ENCODE measurements around the gene PPIG. TPM values are rescaled to one million over a fixed set of nuclear protein-coding genes. Genes with fewer than 3 reads are reported as not detected.
"Not testable (repeated sequence)": the region's sequence is repeated elsewhere in the genome, so short reads cannot be mapped to it uniquely, and the experiment has no call there.

The PPIG gene
- total RNA-seq, 4 donors from 2014 or later = 26.1 to 53.8 (median 37.1) TPM

DNA sequence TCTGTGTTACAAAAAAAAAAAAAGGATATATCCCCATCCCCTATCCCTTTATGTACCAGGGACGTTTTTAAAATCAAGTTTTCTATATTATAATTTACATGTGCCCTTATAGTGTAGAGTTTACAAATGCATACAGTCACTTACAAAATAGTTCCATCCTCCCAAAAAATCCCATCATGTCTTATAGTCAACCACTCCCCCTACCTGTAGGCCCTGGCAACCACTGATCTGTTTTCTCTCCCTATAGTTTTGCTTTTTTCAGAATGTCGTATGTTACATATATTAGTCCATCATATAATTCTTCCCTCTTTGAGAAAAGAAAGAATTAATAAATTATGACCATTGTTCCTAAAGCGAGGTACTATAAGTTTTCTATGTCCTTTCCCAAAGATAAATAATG is 92.2 kb downstream of the PPIG start:
- no peaks in the 10 kb centered on the region for H3K4me1 ChIP-seq
- H3K9me3 ChIP-seq = no peaks in the 10 kb centered on the region
- DNase-seq (ENCODE audit: low spot score in 2 of 2) = no peak
- TF ChIP-seq, protein P1, sequence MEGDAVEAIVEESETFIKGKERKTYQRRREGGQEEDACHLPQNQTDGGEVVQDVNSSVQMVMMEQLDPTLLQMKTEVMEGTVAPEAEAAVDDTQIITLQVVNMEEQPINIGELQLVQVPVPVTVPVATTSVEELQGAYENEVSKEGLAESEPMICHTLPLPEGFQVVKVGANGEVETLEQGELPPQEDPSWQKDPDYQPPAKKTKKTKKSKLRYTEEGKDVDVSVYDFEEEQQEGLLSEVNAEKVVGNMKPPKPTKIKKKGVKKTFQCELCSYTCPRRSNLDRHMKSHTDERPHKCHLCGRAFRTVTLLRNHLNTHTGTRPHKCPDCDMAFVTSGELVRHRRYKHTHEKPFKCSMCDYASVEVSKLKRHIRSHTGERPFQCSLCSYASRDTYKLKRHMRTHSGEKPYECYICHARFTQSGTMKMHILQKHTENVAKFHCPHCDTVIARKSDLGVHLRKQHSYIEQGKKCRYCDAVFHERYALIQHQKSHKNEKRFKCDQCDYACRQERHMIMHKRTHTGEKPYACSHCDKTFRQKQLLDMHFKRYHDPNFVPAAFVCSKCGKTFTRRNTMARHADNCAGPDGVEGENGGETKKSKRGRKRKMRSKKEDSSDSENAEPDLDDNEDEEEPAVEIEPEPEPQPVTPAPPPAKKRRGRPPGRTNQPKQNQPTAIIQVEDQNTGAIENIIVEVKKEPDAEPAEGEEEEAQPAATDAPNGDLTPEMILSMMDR (IDR thresholded peaks at IDR 0.05) = no peak
- TF ChIP-seq EP300 (IDR thresholded peaks at IDR 0.05) (no peak), POLR2A (IDR thresholded peaks at IDR 0.05) (no peak)
- H3K36me3 ChIP-seq = no peaks in the 10 kb centered on the region
- no peak overlapping the region for H3K4me3 ChIP-seq
- WGBS, 2 donors = 57 to 63% methylated on average over 3 of the region's 3 CpGs
- no peaks in the 10 kb centered on the region for H3K27me3 ChIP-seq
- H3K27ac ChIP-seq = no peak overlapping the region

DNA sequence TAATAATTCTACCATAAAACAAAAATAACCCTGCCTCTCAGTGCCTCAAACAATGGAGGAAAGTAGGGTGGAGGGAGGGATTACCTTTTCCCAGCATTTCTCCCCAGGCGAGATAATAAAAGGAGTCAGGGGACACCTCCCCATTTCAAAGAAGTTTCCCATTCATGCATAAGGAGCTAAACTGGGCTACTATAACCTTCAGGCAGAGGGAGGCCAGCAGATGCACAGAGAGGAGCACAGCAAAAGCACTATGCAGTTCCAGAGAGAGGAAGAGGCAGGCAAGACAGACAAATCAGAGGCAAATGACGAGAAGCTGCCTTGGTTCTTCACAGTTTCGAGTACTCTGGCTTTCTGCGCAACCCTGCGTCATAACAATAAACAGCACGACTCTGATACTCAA is 92.7 kb downstream of the PPIG start:
- 81 to 82% methylated on average over 6 of the region's 6 CpGs for WGBS, 2 donors
- Histone ChIP-seq H3K36me3 (no peaks in the 10 kb centered on the region), H3K4me3 (no peak overlapping the region), H3K27me3 (no peaks in the 10 kb centered on the region), H3K27ac (no peak overlapping the region), H3K9me3 (no peaks in the 10 kb centered on the region), H3K4me1 (no peaks in the 10 kb centered on the region)
- DNase-seq (ENCODE audit: low spot score in 2 of 2) = no peak
- TF ChIP-seq, protein P1 (IDR thresholded peaks at IDR 0.05) = no peak
- no peak for TF ChIP-seq EP300 (IDR thresholded peaks at IDR 0.05)
- no peak for TF ChIP-seq POLR2A (IDR thresholded peaks at IDR 0.05)

DNA sequence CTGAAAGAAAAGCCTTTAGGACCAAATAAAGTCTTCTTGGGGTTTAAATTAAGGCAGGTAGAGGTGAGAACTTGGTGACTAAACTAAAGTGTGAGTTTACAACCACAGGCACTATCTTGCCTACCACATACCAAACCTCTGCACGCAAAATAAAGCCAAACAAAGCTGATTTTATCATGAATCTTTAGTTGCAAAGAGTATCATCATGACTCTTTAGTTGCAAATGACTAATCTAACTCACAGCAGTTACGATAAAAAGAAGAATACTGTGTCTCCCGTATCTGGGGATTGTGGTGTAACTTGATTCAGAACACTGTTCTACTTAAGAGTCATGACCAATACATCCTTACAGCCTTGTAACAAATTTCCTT is 98.9 kb downstream of the PPIG start:
- Histone ChIP-seq H3K27me3 (no peaks in the 10 kb centered on the region), H3K4me1 (no peaks in the 10 kb centered on the region), H3K27ac (no peak overlapping the region), H3K36me3 (peaks cover 0 to under 1% (median 0%) of the 10 kb centered on the region in 3 donors), H3K9me3 (no peaks in the 10 kb centered on the region), H3K4me3 (no peak overlapping the region)
- no peak for TF ChIP-seq EP300 (IDR thresholded peaks at IDR 0.05)
- TF ChIP-seq, protein P1 (IDR thresholded peaks at IDR 0.05) = no peak
- no peak for TF ChIP-seq POLR2A (IDR thresholded peaks at IDR 0.05)
- no peak for DNase-seq (ENCODE audit: low spot score in 2 of 2)
- 54 to 82% methylated on average over 3 of the region's 3 CpGs for WGBS, 2 donors

DNA sequence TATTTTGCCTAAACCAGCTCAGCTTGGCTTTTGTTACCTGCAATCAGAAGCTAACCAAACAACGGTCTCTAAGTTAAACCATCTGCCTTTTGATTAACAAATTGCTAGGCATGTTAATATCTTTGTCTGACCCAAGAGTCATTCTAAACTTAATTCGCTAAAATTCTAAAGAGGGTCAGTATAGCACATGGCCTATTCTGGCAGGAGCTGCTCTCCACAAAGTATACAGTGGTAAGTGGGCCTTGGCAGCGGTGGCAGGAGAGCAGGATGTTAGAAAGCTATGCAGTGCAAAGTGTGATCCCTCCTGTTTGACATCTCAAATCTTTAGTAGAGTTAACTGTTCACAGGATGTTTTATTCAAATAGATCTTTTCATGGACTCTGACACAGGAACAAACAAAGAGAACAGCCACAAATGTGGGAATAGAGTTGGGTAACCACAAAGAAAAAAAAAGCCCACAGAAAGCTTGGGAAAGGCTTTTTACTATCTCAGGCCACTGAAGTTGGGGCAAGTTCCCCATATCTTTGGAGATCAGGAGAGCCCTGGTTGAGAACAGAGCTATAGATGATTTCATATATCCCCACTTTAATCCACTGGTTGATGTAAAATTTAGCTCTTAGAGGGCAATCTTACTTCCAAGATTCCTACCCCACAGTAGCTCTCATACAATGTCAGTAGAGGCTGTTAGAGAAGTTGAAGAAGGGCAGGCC is 99.4 kb downstream of the PPIG start:
- Histone ChIP-seq H3K27ac (no peak overlapping the region), H3K4me3 (no peak overlapping the region), H3K4me1 (no peaks in the 10 kb centered on the region), H3K9me3 (no peaks in the 10 kb centered on the region), H3K27me3 (no peaks in the 10 kb centered on the region), H3K36me3 (peaks cover 0 to 5% (median 0%) of the 10 kb centered on the region in 3 donors)
- TF ChIP-seq POLR2A (IDR thresholded peaks at IDR 0.05) (no peak), EP300 (IDR thresholded peaks at IDR 0.05) (no peak)
- TF ChIP-seq, protein P1 (IDR thresholded peaks at IDR 0.05) = no peak
- no peak for DNase-seq (ENCODE audit: low spot score in 2 of 2)
- 76 to 88% methylated on average over 3 of the region's 3 CpGs for WGBS, 2 donors

DNA sequence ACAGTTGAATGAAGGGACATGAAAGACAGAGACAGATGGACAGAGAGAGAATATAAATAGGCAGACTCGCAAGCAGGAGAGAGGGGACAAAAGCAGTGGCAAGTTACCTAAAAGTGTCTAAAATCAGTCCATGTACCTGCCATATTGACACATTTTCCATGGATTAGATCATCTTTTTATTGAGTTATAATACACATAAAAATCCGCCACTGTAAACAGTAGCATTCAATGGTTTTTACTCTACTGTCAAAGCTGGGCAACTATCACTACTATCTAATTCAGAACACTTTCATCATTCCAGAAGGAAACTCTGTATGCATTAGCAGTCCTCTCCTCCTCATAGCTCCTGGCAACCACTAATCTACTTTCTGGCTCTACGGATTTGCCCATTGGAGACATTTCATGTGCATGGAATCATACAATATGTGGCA is 100.0 kb downstream of the PPIG start:
- no peak overlapping the region for H3K27ac ChIP-seq
- no peak for DNase-seq (ENCODE audit: low spot score in 2 of 2)
- no peaks in the 10 kb centered on the region for H3K27me3 ChIP-seq
- no peaks in the 10 kb centered on the region for H3K4me1 ChIP-seq
- H3K4me3 ChIP-seq = no peak overlapping the region
- peaks cover 0 to 5% (median 0%) of the 10 kb centered on the region in 3 donors for H3K36me3 ChIP-seq
- no peaks in the 10 kb centered on the region for H3K9me3 ChIP-seq
- 58 to 97% methylated on average over 3 of the region's 3 CpGs for WGBS, 2 donors
- TF ChIP-seq POLR2A (IDR thresholded peaks at IDR 0.05) (no peak), EP300 (IDR thresholded peaks at IDR 0.05) (no peak)
- TF ChIP-seq, protein P1 (IDR thresholded peaks at IDR 0.05) = no peak

DNA sequence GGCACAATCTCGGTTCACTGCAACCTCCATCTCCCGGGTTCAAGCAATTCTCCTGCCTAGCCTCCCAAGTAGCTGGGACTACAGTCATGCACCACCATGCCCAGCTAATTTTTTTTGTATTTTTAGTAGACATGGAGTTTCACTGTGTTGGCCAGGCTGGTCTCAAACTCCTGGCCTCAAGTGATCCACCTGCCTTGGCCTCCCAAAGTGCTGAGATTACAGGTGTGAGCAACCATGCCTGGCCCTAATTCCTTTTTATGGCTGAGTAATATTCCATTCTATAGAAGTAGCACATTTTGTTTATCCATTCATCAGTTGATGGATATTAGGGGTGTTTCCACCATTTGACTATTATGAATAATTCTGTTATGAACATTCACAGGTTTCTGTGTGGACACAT is 100.6 kb downstream of the PPIG start:
- 95 to 96% methylated on average over 2 of the region's 2 CpGs for WGBS, 2 donors
- not testable (repeated sequence) for H3K4me1 ChIP-seq; DNase-seq (ENCODE audit: low spot score in 2 of 2)

DNA sequence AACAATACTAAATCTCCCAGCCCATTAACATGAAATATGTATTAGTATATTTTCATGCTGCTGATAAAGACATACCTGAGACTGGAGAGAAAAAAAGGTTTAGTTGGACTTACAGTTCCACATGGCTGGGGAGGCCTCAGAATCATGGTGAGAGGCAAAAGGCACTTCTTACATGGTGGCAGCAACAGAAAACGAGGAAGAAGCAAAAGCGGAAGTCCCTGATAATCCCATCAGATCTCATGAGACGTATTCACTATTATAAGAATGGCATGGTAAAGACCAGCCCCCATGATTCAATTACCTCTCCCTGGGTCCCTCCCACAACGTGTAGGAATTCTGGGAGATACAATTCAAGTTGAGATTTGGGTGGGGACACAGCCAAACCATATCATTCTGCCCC is 102.7 kb downstream of the PPIG start:
- 84 to 96% methylated on average over 4 of the region's 4 CpGs for WGBS, 2 donors
- H3K4me1 ChIP-seq; H3K4me3 ChIP-seq; DNase-seq (ENCODE audit: low spot score in 2 of 2); H3K27ac ChIP-seq; H3K36me3 ChIP-seq; H3K27me3 ChIP-seq: not testable (repeated sequence)
- peaks cover 0 to 24% (median 0%) of the 10 kb centered on the region in 4 donors for H3K9me3 ChIP-seq

More for the DNA sequence above, 100.6 kb downstream of the PPIG start:
- not testable (repeated sequence) for H3K27ac ChIP-seq, H3K9me3 ChIP-seq, H3K4me3 ChIP-seq, H3K36me3 ChIP-seq, H3K27me3 ChIP-seq

DNA sequence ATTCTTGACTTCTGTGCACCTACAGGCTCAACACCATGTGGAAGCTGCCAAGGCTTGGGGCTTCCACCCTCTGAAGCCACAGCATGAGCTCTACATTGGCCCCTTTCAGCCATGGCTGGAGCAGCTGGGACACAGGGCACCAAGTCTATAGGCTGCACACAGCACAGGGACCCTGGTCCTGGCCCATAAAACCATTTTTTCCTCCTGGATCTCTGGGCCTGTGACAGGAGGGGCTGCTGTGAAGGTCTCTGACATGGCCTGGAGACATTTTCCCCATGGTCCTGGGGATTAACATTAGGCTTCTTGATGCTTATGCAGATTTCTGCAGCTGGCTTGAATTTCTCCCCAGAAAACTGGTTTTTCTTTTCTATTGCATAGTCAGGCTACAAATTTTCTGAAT is 103.8 kb downstream of the PPIG start:
- not testable (repeated sequence) for H3K27me3 ChIP-seq; H3K4me1 ChIP-seq; H3K36me3 ChIP-seq; H3K4me3 ChIP-seq; H3K27ac ChIP-seq; DNase-seq (ENCODE audit: low spot score in 2 of 2)
- H3K9me3 ChIP-seq = peaks cover 0 to 25% (median 0%) of the 10 kb centered on the region in 4 donors

Data from tibial nerve (tissue), 4 donors.